Sigmoid colon (tissue), 7 donors: Measurements from ENCODE around the gene PASD1. TPM values are rescaled to one million over a fixed set of nuclear protein-coding genes. Genes with fewer than 3 reads are reported as not detected.
A peak's percentile ranks its signal among the peaks of the same experiment; 100 is the strongest.

Experiments
- DNase-seq: peaks from one replicate; pipeline ENCODE4 v3.0.0-alpha.2; 2019
- H3K27ac ChIP-seq, 4 donors: fragments of 200-600 bp; sonication (generic); one replicate each; pipeline ENCODE4 v1.5.1; 2016 to 2019; ENCODE audit warnings: mild to moderate bottlenecking in 1 of 4
- H3K27me3 ChIP-seq, 3 donors: fragments of 200-600 bp; sonication (generic); one replicate each; pipeline ENCODE4 v1.5.1; 2019; ENCODE audit warnings: mild to moderate bottlenecking in 1 of 3
- H3K36me3 ChIP-seq, 4 donors: fragments of 200-600 bp; sonication (generic); one replicate each; pipeline ENCODE4 v1.5.1; 2016 to 2019
- H3K4me1 ChIP-seq, 4 donors: fragments of 200-600 bp; sonication (generic); one replicate each; pipeline ENCODE4 v1.5.1; 2017 to 2019
- H3K4me3 ChIP-seq, 4 donors: fragments of 200-600 bp; sonication (generic); one replicate each; pipeline ENCODE4 v1.5.1; 2017 to 2019; ENCODE audit warnings: mild to moderate bottlenecking in 2 of 4, moderate library complexity in 1 of 4
- H3K9me3 ChIP-seq, 4 donors: fragments of 200-600 bp in 3 of 4; sonication (generic) in 3 of 4; one replicate each; pipeline versions ENCODE4 v1.5.1 to v1.6.1; 2013 to 2019
- EP300 ChIP-seq, 4 donors: sonication (generic); formaldehyde crosslinking; IDR thresholded peaks; one replicate each; pipeline ENCODE4 v1.6.1; 2017; ENCODE audit warnings: antibody characterized with exemption in 4 of 4
- POLR2A ChIP-seq, 2 donors: fragments of 450-650 bp; IDR thresholded peaks; one replicate each; pipeline ENCODE4 v1.6.1; 2016; ENCODE audit warnings: antibody characterized with exemption in 2 of 2, mild to moderate bottlenecking in 2 of 2, moderate library complexity in 2 of 2
- POLR2AphosphoS5 ChIP-seq, 4 donors: sonication (generic); formaldehyde crosslinking; IDR thresholded peaks; one replicate each; pipeline ENCODE4 v1.6.1; 2017; ENCODE audit warnings: antibody characterized with exemption in 4 of 4
- WGBS, 2 donors: extraction: QIAGEN DNeasy Blood & Tissue Kit; methylation state at CpG; one replicate each; pipeline ENCODE4 v1.1.7; 2013; 5-methylcytosine and 5-hydroxymethylcytosine counted together
- intact Hi-C: fragments of 100-400 bp; cut with DNase I; formaldehyde crosslinking; loops from one replicate; pipeline ENCODE4 v1.15.1; 2023
- polyA plus RNA-seq, 3 donors: library from polyadenylated mRNA; stranded (reverse); fragments of 200-250 nt; gene quantifications; one replicate each; pipeline ENCODE4 v1.2.3, GENCODE V29; 2013
- total RNA-seq, 4 donors: library from RNA; depleted of rRNA; stranded (reverse); fragments of >200 nt; gene quantifications; one replicate each; pipeline ENCODE4 v1.1.0, GENCODE V29; 2016
- TF ChIP-seq, protein P1 (sequence below), 4 experiments: fragments of 450-650 bp in 3 of 4; fragments of 200-600 bp in 1 of 4; IDR thresholded peaks; one replicate each; pipeline ENCODE4 v1.5.1; 2016 to 2019; ENCODE audit warnings: antibody characterized with exemption in 4 of 4, mild to moderate bottlenecking in 3 of 4, moderate library complexity in 2 of 4
- donor health status: healthy with polysubstance abuse.
- donor health status: Bipolar disorder and iron deficiency.
- donor health status: healthy.

PASD1 gene
- total and polyA plus RNA-seq, 7 donors = not detected

DNA sequence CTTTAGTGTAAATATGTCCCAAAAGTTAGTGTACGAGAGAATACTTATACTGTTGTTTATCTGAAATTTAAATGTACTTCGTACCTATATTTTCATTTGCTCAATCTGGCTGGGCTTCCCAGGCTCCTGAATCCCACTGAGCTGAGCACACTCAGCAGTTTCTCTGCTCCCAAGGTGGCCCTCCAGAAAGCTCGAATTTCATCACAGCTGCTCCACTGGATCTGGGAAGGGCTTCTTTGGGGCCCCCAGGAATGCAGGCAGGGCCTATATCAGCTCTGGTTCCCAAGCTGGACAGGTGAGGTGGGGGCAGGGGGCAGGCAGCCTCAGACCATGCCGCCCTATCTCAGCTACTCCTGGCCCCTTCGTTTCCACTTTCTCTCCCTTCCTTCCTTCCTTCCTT, 150.9 kb downstream of the PASD1 start:
- no peak overlapping the region for H3K27ac ChIP-seq
- intact Hi-C loops = no loop called here
- TF ChIP-seq EP300 (IDR thresholded peaks at IDR 0.05) = no peak
- no peak for TF ChIP-seq POLR2AphosphoS5 (IDR thresholded peaks at IDR 0.05)
- no peak for TF ChIP-seq POLR2A (IDR thresholded peaks at IDR 0.05)
- TF ChIP-seq, protein P1, sequence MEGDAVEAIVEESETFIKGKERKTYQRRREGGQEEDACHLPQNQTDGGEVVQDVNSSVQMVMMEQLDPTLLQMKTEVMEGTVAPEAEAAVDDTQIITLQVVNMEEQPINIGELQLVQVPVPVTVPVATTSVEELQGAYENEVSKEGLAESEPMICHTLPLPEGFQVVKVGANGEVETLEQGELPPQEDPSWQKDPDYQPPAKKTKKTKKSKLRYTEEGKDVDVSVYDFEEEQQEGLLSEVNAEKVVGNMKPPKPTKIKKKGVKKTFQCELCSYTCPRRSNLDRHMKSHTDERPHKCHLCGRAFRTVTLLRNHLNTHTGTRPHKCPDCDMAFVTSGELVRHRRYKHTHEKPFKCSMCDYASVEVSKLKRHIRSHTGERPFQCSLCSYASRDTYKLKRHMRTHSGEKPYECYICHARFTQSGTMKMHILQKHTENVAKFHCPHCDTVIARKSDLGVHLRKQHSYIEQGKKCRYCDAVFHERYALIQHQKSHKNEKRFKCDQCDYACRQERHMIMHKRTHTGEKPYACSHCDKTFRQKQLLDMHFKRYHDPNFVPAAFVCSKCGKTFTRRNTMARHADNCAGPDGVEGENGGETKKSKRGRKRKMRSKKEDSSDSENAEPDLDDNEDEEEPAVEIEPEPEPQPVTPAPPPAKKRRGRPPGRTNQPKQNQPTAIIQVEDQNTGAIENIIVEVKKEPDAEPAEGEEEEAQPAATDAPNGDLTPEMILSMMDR (IDR thresholded peaks at IDR 0.05) = no peak

DNA sequence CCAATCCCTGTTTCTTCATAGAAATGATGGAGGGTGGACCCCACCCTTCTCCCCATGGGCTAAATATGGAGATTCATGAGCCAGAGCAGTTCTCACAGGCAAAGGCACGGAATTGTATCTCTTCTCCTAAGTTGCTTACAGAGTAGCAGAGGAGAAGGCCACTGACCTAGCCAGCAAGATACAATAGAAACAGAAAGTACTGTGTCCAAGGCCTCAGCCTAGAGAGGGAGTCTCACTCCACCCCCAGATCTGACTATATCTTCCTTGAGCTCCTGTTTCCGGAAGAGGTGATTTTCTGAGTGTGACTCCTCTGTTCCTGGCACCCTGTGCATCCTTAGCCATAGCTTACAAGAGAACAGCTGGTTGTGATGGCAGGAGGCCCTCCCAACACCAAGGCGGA, 152.3 kb downstream of the PASD1 start, which contains the start of gene FATE1:
Gene FATE1 (plus strand): TSS at position 284 of the 400 bp plus-strand sequence. CDS start 85 bp downstream, at position 369.
- WGBS, 2 donors = 74 to 79% methylated on average over 3 of the region's 3 CpGs
- H3K27ac ChIP-seq = no peak within 1 kb of the TSS

More for the DNA sequence above, 150.9 kb downstream of the PASD1 start:
- no peak overlapping the region for H3K4me3 ChIP-seq
- H3K36me3 ChIP-seq = no peaks in the 10 kb centered on the region
- DNase-seq = no peak
- no peaks in the 10 kb centered on the region for H3K4me1 ChIP-seq
- H3K9me3 ChIP-seq = no peaks in the 10 kb centered on the region
- WGBS, 2 donors = 73 to 82% methylated on average over 5 of the region's 5 CpGs
- H3K27me3 ChIP-seq = no peaks in the 10 kb centered on the region

GRCh38 chrX:151722241-151722846, 158.9 kb downstream of the PASD1 start:
- DNase-seq = peak; percentile 58
- TF ChIP-seq, protein P1 (IDR thresholded peaks at IDR 0.05) = no peak
- TF ChIP-seq POLR2AphosphoS5 (IDR thresholded peaks at IDR 0.05) (no peak), EP300 (IDR thresholded peaks at IDR 0.05) (no peak), POLR2A (IDR thresholded peaks at IDR 0.05) (no peak)
- Histone ChIP-seq H3K27me3 (no peaks in the 10 kb centered on the region), H3K27ac (no peak overlapping the region), H3K4me3 (no peak overlapping the region), H3K4me1 (no peaks in the 10 kb centered on the region), H3K36me3 (no peaks in the 10 kb centered on the region), H3K9me3 (no peaks in the 10 kb centered on the region)
- 48 to 61% methylated on average over 24 of the region's 24 CpGs for WGBS, 2 donors
- intact Hi-C loops = no loop called here

More for the DNA sequence above, 152.3 kb downstream of the PASD1 start, which contains the start of gene FATE1:
- Histone ChIP-seq H3K27me3 (no peaks in the 10 kb centered on the region), H3K9me3 (no peaks in the 10 kb centered on the region), H3K4me1 (no peaks in the 10 kb centered on the region), H3K4me3 (no peak within 1 kb of the TSS), H3K36me3 (no peaks in the 10 kb centered on the region)
- peak; percentile 7 for DNase-seq
- TF ChIP-seq POLR2AphosphoS5 (IDR thresholded peaks at IDR 0.05) = no peak
- TF ChIP-seq POLR2A (IDR thresholded peaks at IDR 0.05) = no peak
- TF ChIP-seq, protein P1 (IDR thresholded peaks at IDR 0.05) = no peak
- TF ChIP-seq EP300 (IDR thresholded peaks at IDR 0.05) = no peak
- intact Hi-C loops = no loop called here

DNA sequence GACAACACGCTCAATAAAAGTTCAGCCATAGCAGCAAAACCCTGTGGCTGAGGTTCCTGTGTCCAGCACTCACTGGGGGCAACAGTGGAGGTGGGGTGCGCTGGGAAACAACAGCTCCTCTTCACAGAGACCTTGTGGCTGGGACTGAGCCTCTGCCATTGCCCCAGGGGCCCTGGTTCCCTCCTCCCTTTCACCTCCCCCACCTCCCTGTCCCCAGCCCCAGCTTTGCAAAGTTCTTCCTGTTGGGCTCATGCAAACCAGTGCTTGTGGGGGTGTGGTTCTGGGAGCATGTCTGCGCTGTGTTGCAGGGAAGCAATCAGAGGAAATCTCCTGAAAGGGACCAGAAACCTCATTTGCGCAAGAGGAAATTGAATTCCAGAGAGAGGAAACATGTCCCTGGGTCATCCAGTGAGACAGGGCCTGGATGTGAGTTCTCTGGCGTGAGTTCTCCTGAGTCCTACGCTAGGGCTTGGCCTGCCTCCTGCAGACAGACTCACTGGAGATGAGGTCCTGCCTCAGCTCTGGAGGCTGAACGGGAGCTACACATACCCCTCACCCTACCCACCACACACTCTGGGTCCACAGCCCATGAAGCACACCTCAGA, 159.8 kb downstream of the PASD1 start:
- H3K27me3 ChIP-seq = no peaks in the 10 kb centered on the region
- DNase-seq = no peak
- H3K4me1 ChIP-seq = no peaks in the 10 kb centered on the region
- no peak overlapping the region for H3K27ac ChIP-seq
- no peak overlapping the region for H3K4me3 ChIP-seq
- no peak for TF ChIP-seq POLR2AphosphoS5 (IDR thresholded peaks at IDR 0.05)
- TF ChIP-seq POLR2A (IDR thresholded peaks at IDR 0.05) = no peak
- TF ChIP-seq, protein P1 (IDR thresholded peaks at IDR 0.05) = no peak
- TF ChIP-seq EP300 (IDR thresholded peaks at IDR 0.05) = no peak
- no peaks in the 10 kb centered on the region for H3K9me3 ChIP-seq
- no peaks in the 10 kb centered on the region for H3K36me3 ChIP-seq
- intact Hi-C loops = no loop called here
- WGBS, 2 donors = 82 to 84% methylated on average over 7 of the region's 7 CpGs
